K562 (cell line): Measurements from ENCODE around the gene ZNF468. TPM values are rescaled to one million over a fixed set of nuclear protein-coding genes. Genes with fewer than 3 reads are reported as not detected.

ENCODE experiments used
- ARID3A ChIP-seq: IDR thresholded peaks from 2 replicates; pipeline ENCODE4 v1.6.1; 2012; ENCODE audit warnings: low read depth, low read length, improper control_type of control experiment, borderline replicate concordance
- E2F5 ChIP-seq: sonication (generic); formaldehyde crosslinking; IDR thresholded peaks from 2 replicates; pipeline ENCODE4 v1.8.0; 2022; ENCODE audit warnings: mild to moderate bottlenecking, missing genetic modification reagents
- EWSR1 ChIP-seq: fragments of 450-650 bp; IDR thresholded peaks from 2 replicates; pipeline ENCODE4 v1.6.1; 2018; ENCODE audit warnings: borderline replicate concordance, mild to moderate bottlenecking, low read depth, moderate library complexity; ENCODE audit not compliant: partially characterized antibody
- HOMEZ ChIP-seq: fragments of 250-450 bp; sonication (Bioruptor Pico); IDR thresholded peaks from 2 replicates; pipeline ENCODE4 v1.4.0; 2020; ENCODE audit warnings: mild to moderate bottlenecking, moderate library complexity
- HSF4 ChIP-seq: fragments of 250-450 bp; sonication (Bioruptor Pico); IDR thresholded peaks from 2 replicates; pipeline ENCODE4 v2.1.2; 2022; ENCODE audit warnings: mild to moderate bottlenecking, moderate library complexity, borderline replicate concordance
- KAT8 ChIP-seq: fragments of 450-650 bp; IDR thresholded peaks from 2 replicates; pipeline ENCODE4 v1.6.1; 2016; ENCODE audit warnings: low read depth, mild to moderate bottlenecking
- LEF1 ChIP-seq: fragments of 450-650 bp; IDR thresholded peaks from 2 replicates; pipeline ENCODE4 v1.6.1; 2016; ENCODE audit warnings: mild to moderate bottlenecking
- NFRKB ChIP-seq: fragments of 450-650 bp; IDR thresholded peaks from 2 replicates; pipeline ENCODE4 v1.6.1; 2016; ENCODE audit warnings: low read depth
- NFXL1 ChIP-seq: fragments of 450-650 bp; formaldehyde crosslinking; IDR thresholded peaks from 2 replicates; pipeline ENCODE4 v1.4.0; 2021; ENCODE audit warnings: mild to moderate bottlenecking
- RBM22 ChIP-seq: fragments of 200-400 bp; formaldehyde crosslinking; IDR thresholded peaks from 2 replicates; pipeline ENCODE4 v1.6.1; 2018; ENCODE audit warnings: low read length, low read depth; ENCODE audit not compliant: poor library complexity, severe bottlenecking
- SMARCB1 ChIP-seq: IDR thresholded peaks from 2 replicates; pipeline ENCODE4 v1.6.1; 2011; ENCODE audit warnings: improper control_type of control experiment, low read depth; ENCODE audit not compliant: insufficient read length
- TFE3 ChIP-seq: fragments of 450-650 bp; formaldehyde crosslinking; IDR thresholded peaks from 2 replicates; pipeline ENCODE4 v1.4.0; 2020; ENCODE audit warnings: mild to moderate bottlenecking, mixed read lengths
- U2AF1 ChIP-seq: fragments of 200-400 bp; formaldehyde crosslinking; optimal IDR thresholded peaks from 2 replicates; pipeline ENCODE3; 2017; ENCODE audit warnings: mild to moderate bottlenecking, low read depth, low read length, moderate library complexity
- ZNF232 ChIP-seq: sonication (generic); formaldehyde crosslinking; IDR thresholded peaks from 2 replicates; pipeline ENCODE4 v1.8.0; 2022; ENCODE audit warnings: mild to moderate bottlenecking, missing genetic modification reagents
- polyA plus RNA-seq, 8 experiments: library from polyadenylated mRNA; depleted of rRNA in 4 of 8; stranded (reverse) in 5 of 8; unstranded in 3 of 8; fragments of >200 nt; fragmentation: Nextera tagmentation in 2 of 8; fragmentation: Illumina TruSeq in 1 of 8; extraction: Ambion mirVana in 2 of 8; extraction: Trizol in 1 of 8; gene quantifications; 2 replicates each; pipeline versions ENCODE4 v1.2.1 to v1.2.3, GENCODE V29; 2011 to 2014; ENCODE audit warnings: inconsistent platforms in 1 of 8, missing spikeins in 1 of 8
- total RNA-seq, 7 experiments: library from RNA; depleted of rRNA in 6 of 7; stranded (reverse); fragments of >200 nt in 6 of 7; fragmentation: Illumina TruSeq in 2 of 7; extraction: Trizol in 2 of 7; gene quantifications; 2 replicates each; pipeline versions ENCODE4 v1.2.1 to v1.2.3, GENCODE V29; 2011 to 2021; ENCODE audit warnings: low replicate concordance in 1 of 7
- TF ChIP-seq, protein P1 (sequence below), 2 experiments: fragments of 450-650 bp; IDR thresholded peaks; 2 replicates each; pipeline ENCODE4 v1.6.1; 2018; ENCODE audit warnings: mild to moderate bottlenecking in 2 of 2, low read depth in 1 of 2; ENCODE audit not compliant: partially characterized antibody in 2 of 2

Gene ZNF468
- total and polyA plus RNA-seq, 9 of the 15 experiments (the other 6 are each of a cell fraction or from before 2014, with no cell fraction given), result 15.9 to 36.2 (median 23.2) TPM

DNA sequence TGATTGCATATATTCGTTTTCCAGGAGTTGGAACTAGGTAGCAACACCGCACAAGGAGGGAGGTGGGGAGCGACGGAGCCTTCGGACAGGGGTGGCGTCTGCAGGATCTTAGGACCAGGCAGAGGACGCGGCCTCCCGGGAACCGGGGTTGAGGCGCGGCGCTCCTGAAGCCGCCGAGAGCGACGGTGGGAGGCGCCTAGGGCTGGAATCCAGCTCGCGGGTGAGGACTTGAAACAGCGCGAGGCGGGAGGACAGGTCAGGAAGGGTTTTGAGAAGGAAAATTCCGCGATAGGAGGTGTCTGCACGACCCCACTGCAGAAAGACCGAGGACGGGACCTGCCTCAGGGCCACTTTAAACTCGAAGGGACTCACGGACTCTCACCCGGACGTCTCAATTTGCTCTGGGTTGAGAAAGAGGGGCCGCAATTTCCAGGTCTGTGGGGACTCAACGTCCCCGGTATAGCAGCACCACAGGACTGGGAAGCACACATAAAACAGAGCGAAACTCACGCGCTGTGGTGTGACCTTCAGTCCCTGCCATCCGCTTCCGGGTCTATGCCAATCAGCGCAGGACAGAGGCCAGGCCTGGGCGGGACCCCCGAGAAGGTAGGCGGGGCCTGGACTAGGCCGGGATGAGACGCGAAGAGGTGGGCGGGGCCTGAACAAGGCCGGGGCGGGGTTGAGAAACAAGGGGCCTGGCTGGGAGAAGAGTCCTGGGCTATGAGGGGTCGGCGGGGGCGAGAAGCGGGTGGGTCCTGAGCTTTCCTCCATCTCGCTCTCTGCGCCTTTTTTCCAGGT, 39.9 kb upstream of the ZNF468 start, which contains the start of gene ZNF320 (continued):
- TF ChIP-seq ARID3A (no peak), KAT8 (no peak), NFXL1 (CRISPR knock-in tag) (no peak), NFRKB (peak; percentile 60; the same call in 1 of the 2 replicates), ZNF232 (CRISPR knock-in tag) (no peak), U2AF1 (no peak), E2F5 (CRISPR knock-in tag) (no peak), EWSR1 (no peak), LEF1 (0 out of 2 replicates have a peak, but pooled peaks have one; percentile 22), RBM22 (no peak), HOMEZ (CRISPR knock-in tag) (no peak), TFE3 (no peak), HSF4 (CRISPR knock-in tag) (no peak), SMARCB1 (no peak)
- TF ChIP-seq, protein P1, sequence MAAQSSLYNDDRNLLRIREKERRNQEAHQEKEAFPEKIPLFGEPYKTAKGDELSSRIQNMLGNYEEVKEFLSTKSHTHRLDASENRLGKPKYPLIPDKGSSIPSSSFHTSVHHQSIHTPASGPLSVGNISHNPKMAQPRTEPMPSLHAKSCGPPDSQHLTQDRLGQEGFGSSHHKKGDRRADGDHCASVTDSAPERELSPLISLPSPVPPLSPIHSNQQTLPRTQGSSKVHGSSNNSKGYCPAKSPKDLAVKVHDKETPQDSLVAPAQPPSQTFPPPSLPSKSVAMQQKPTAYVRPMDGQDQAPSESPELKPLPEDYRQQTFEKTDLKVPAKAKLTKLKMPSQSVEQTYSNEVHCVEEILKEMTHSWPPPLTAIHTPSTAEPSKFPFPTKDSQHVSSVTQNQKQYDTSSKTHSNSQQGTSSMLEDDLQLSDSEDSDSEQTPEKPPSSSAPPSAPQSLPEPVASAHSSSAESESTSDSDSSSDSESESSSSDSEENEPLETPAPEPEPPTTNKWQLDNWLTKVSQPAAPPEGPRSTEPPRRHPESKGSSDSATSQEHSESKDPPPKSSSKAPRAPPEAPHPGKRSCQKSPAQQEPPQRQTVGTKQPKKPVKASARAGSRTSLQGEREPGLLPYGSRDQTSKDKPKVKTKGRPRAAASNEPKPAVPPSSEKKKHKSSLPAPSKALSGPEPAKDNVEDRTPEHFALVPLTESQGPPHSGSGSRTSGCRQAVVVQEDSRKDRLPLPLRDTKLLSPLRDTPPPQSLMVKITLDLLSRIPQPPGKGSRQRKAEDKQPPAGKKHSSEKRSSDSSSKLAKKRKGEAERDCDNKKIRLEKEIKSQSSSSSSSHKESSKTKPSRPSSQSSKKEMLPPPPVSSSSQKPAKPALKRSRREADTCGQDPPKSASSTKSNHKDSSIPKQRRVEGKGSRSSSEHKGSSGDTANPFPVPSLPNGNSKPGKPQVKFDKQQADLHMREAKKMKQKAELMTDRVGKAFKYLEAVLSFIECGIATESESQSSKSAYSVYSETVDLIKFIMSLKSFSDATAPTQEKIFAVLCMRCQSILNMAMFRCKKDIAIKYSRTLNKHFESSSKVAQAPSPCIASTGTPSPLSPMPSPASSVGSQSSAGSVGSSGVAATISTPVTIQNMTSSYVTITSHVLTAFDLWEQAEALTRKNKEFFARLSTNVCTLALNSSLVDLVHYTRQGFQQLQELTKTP (IDR thresholded peaks at IDR 0.05; ENCODE audit: low read depth in 1 of 2, partially characterized antibody in 2 of 2), result peak in 1 of 2 experiments; percentile 22
